Muscle of arm (tissue), 14 donors: ENCODE data around the gene SLC1A7. TPM values are rescaled to one million over a fixed set of nuclear protein-coding genes. Genes with fewer than 3 reads are reported as not detected.
"Not testable (repeated sequence)": the region's sequence is repeated elsewhere in the genome, so short reads cannot be mapped to it uniquely, and the experiment has no call there.

ENCODE experiments used
- DNase-seq: peaks from one replicate; pipeline ENCODE4 v3.0.0-alpha.2; 2013
- long read RNA-seq, 11 donors: transcript quantifications; one replicate each; lab custom pipeline, GENCODE V29; 2026
- polyA plus RNA-seq, 12 donors: library from polyadenylated mRNA; unstranded; fragments of 120-200 nt; gene quantifications; one replicate each; pipeline ENCODE4 v1.2.1, GENCODE V29; 2013; ENCODE audit not compliant: insufficient read length in 12 of 12

SLC1A7 gene
- under 1 TPM in 10 of 12 donors, not detected in 2; 0.20 to 0.67 (median 0.39) TPM for polyA plus RNA-seq
- long read RNA-seq, donor 1: 0 reads
- long read RNA-seq, donor 2: 0 reads
- long read RNA-seq, donor 3: 0 reads
- long read RNA-seq, donor 4: 0 reads
- long read RNA-seq, donor 5: 0 reads
- long read RNA-seq, donor 6: 0 reads
- long read RNA-seq, donor 7: 0 reads
- long read RNA-seq, donor 8: 0 reads
- long read RNA-seq, donor 9: 0 reads
- long read RNA-seq, donor 10: 0 reads
- long read RNA-seq, donor 11: 0 reads

DNA sequence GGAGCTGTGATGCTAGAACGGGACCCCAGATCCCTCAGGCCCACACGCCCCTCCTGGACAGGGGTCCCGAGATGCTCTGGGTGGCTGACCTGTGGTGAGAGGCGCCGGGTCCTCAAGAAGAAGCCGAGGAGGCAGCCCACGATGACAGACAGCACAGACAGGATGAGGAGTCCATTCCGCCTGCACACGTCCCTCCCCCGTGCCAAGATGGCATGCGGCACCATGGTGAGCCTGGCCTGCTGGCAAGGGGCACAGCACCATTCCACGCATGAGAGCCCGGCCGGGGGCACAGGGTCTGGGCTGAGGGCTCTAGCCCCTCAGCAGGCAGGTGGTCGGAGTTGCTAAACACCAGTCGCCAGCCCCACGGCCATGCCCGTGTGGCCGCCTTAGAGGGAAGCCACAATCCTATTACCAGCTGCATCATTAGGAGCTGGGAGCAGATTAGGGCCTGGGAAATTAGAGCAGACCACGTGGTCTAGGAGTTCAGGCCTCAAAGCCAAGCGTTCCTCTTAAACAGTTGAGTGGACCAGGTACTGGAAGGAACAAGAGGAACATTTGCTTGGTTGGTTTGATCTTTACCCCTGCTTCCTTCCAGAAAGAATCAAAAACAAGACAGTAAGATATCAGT lies at the start of gene SLC1A7:
Gene SLC1A7 (minus strand): TSS at position 413 of the 628 bp plus-strand sequence. CDS start 189 bp downstream, at position 224.
- no peak for DNase-seq

DNA sequence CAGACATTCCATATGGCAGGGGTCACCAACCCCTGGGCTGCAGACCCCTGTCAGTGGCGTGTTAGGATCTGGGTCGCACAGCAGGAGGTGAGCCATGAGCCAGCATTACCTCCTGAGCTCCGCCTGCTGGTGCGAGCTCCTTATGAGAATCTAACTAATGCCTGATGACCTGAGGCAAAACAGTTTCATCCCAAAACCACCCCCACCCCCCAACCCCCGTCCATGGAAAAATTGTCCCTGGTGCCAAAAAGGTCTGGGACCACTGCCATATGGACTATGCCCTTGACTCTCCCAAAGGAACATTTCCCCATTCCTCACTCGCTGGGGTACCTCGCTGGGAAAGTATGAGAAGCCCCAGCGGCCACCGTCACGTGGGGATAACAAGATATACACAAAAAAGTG lies 47.8 kb upstream of the SLC1A7 start:
- DNase-seq: no peak

DNA sequence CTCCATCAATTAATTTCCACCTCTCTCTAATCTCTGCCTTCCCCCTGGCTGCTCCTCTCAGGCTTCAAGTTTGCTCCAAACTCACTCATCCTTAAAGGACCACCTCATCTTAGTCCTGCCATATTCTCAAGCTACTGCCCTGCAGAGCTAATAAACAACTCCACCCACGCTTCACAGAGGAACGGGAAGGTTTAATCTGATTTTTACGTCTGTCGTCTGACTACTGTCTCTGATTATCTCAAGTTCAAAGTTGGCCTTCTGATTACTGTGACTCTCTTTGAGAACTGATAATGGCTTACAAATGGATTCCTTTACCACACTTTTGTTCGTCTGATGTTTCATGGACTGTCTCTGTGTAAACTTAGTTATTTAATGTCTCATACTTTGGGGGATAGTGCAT lies 46.6 kb upstream of the SLC1A7 start:
- DNase-seq: no peak

DNA sequence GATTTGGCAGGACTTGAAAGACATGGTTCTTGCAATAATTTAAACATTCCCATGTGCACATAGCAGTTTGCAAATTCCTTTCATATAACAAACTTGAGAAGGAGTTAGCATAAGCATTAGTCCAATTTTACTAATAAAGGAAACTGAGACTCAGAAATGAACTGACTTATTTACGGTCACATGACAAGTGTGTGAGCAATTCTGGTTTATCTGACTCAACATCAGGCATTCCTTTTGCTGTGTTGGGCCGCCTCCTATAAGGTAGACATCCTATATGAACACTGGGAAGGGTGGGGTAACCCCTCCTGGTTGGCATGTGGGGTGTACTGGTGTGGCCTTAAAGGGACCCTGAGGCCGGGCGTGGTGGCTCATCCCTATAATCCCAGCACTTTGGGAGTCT lies 45.7 kb upstream of the SLC1A7 start:
- no peak for DNase-seq

DNA sequence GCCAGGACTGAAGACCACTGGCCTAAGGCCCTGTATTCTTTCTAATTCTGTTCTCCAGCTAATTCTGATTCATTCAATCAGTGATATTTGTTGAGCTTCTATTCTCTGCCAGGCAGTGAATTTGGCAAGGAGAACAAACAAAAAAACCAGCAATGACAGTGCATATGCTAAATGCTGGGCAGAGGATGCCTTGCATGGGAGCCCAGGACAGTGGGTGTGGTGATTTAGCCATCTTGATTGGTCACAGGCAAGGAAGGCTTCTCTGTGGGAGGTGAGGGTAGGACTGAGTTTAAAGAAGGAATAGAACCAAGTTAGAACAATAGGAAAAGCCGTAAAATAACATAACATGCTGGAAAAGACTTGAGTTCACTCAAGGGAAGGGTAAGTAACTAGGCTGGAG lies 45.0 kb upstream of the SLC1A7 start:
- DNase-seq: no peak

DNA sequence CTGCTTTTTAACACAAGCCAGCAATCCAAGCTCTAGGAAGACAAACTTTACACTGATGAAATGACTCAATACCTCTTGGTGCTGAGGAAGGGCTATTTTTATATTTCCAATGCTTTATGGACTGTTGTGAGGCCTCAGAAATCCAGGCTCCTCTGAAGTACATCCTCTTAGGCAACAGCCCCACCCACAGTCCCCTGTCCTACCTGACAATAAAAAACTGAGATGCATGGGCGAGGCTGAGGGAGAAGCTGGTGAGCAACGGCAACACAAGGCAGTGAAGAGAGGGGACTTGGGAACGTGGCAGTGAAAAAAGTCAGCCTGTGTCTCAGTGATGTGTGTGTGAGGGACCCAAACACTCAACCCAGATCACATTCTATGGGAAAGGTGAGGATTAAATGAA lies 44.1 kb upstream of the SLC1A7 start:
- DNase-seq: no peak

DNA sequence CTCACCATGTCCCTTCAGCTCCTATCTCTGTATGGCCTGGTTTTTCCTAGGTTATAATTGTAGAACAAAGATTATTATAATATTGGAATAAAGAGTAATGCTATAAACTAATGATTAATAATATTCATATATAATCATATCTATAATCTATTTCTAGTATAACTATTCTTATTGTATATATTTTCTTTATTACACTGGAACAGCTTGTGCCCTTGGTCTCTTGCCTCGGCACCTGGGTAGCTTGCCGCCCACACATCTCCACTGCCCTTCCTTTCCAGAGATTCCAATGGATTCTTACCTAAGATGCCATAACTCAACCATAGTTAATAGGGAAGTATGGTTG lies 43.5 kb upstream of the SLC1A7 start:
- not testable (repeated sequence) for DNase-seq

DNA sequence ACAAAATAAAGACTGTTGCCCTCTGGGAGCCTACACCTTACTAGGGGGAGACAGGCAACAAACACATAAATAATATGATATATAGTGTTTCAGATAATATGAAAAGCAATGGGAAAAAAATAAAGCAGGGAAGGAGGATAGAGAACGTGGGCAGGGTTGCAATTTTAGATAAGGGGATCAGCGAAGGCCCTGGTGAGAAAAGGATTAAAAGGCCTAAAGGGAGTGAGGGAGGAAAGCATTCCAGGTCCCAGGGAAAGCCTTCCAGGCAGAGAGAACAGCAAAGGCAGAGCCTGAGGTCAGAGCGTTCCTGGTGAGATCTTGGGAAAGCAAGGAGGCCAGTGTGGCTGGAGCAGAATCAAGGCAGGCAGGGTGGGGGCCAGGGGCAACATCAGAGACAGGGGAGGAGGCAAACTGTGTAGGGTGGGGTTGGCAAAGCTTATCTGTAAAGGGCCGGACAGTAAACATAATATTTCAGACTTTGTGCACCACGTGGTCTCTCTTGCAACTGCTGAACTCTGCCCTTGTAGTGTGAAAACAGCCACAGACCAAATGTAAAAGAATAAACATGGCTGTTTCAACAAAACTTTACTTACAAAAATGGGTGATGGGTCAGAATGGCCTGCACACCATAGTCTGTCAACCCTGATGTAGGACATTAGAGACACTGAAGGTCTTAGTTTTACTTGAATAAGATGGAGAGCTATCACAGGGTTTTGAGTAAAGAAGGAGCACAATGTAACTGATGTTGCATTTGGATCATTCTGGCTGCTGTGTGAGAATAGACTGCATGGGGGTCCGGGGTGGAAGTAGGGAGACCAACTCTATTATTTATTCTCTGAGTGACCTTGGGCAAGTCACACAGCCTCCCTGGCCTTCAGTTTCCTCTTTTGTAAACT lies 40.9 kb upstream of the SLC1A7 start:
- DNase-seq: no peak

DNA sequence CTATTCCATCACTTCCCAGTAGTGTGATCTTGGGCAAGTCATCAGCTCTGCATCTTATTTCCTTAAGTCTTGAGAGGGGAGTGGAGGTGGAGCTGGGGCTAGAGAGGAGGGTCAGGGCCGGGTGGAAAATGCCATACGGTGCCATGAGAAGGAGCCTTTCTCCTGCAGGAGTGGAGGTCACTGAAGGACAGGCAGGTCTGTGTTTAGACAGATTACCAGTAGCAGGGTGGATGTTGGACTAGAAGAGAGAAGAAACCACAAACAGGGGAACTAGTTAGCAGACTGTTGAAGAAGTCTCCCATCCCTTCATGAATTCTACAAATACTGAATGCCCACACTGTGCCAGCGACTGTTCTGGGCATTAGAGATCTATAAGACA lies 40.3 kb upstream of the SLC1A7 start:
- DNase-seq: no peak

DNA sequence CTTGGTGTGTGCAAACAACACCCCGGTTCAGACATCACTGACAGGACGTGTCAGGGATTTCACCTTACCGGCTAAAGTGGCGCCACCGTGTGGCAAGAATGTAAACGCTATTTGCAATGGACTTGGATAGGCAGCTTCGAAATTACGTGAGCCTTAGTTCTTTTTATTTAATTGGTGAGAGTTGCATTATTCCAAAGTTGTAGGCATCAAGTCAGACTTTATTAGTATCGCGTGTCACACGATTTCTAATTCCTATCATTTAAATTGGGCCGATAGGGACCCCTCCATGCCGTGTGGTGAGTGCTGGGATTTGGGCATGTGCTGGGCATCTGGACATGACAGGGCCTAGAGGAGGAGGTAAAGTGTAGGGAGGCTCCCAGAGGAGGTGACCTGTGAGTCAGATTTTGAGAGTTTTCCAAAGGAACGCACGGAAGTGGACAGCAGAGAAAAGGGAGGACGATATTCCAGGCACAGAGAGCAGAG lies 39.7 kb upstream of the SLC1A7 start:
- peak; percentile 77 for DNase-seq

DNA sequence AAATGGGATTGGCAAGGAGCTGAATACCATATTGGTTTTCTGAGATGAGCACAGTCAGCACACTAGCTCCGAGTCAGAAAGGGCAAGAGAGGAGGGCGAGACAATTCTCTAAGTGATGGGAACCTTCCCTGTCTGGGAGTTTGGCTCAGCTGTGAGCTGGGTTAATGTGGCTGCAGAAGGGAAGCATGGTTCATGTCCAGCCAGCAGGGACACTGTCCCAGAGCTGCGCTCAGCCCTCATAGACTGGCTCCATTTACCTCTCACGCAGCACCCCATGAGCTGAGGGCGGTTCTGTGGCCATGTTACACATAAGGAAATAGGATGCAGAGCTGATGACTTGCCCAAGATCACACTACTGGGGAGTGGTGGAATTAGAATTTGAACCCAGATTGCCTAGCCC lies 38.5 kb upstream of the SLC1A7 start:
- DNase-seq: no peak

DNA sequence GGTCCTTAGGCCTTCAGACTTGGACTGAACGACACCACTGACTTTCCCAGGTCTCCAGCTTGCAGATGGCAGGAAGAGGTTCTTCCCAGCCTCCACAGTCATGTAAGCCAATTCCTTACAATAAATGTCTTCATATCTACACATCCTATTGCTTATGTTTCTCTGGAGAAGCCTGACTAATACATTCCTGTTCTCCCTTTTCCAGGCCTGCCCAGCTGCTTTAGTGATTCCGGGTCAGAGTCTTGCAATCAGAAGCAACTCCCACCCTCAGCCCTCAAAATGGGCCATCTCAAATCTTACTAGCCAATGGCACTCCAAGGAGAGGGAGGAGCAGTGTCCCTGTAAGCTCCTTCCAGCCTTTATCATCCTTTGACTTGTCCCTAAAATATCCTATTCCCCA lies 37.8 kb upstream of the SLC1A7 start:
- DNase-seq: no peak

DNA sequence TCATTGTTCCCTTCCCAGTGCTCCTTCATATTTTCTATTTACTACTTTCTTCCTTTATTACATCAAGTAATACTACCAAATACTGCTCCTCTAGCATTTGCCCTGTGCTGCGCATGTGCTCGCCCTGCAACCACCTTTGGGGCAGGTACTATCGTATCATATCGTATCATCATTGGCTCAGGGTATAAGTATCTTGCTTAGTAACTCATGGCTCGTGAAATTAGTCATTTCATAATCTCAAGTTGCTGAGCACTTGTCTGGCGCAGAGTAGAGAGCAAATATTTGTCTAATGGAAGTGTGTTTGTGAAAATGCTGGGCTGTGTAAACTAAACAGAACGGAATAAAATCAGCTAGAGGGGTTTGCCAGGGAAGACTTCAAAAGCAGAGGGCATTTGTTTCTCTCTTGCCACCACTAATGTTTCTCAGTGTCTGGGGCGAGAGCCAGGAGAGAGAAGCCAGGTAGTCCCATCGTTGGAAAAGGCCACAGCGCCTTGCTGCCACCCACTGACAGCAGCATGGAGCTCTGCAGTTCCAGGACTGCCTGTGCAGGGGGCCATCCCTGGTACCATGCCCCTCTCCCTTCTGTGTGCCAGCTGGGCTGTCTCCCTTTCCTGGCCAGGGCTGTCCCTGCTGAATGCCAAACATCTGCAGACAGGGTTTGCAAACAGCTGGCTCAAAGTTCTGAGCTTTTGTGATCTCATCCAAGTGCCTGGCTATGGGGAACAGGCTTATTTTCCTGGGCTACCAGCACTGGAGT lies 34.2 kb upstream of the SLC1A7 start:
- peak; percentile 30 for DNase-seq

DNA sequence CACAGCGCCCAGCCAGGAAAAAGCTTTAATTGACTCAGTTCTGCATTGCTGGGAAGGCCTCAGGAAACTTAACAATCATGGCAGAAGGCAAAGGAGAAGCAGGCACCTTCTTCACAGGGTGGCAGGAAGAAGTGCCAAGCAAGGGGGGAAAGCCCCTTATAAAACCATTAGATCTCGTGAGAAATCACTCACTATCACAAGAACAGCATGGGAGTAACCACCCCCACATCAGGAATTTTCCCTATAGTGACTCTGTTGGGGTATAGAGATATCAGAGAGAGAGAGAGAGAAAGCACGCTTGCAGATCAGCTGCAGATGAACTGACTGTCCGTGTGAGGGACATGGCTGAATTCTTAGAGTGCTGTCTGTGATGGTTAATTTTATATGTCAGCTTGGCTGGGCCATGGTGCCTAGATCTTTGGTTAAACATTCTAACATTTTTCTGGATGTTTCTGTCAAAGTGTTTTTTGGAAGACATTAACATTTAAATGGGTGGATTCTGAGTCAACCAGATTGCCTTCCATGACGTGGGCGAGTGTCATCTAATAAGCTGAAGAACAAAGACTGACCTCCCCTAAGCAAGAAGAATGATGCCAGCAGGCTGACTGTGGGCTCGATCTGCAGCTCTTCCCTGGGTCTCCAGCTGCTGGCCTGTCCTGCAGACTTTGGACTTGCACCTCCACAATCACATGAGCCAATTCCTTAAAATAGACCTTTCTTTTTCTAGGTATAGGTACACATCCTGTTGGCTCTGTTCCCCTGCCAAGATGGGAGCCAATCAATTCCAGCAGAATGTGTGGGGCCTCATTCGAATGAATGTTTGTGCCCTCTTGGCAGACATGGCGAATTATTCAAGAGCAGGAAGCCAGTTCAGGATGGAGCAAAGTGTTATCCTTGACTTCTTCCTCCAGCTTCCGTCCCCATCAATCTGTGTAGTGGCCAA lies 32.8 kb upstream of the SLC1A7 start:
- no peak for DNase-seq

DNA sequence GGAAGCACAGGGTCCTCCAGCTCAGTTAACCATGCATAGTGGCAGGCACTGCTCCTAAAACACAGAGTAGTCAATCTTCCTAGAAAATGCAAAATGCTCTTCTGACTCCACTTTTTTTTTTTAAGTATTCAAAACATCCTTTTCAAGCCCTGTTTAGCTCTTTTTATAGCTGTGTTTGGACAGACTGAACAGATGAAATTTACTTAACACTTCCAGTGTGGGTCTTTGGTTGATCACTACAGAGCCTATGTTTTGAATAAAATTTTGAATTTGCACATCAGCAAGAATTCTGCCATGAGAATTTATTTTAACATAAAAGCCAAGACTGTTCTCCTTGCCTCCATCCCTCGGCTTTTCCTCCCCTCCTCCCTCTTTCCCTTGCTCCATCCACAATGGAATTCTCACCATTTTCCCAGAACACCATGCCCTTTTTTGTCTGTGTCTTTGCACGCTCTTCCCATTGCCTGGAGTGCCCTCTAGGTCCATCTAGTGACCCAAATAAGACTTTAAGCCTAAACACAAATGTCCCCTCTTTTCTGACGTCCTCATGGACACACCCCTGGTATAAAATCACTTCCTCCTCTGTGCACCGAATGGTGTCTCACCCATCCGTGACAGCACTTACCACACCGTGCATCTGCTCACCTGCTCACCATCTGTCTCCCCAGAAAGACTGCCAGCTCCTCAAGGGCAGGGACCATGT lies 30.1 kb upstream of the SLC1A7 start:
- no peak for DNase-seq

DNA sequence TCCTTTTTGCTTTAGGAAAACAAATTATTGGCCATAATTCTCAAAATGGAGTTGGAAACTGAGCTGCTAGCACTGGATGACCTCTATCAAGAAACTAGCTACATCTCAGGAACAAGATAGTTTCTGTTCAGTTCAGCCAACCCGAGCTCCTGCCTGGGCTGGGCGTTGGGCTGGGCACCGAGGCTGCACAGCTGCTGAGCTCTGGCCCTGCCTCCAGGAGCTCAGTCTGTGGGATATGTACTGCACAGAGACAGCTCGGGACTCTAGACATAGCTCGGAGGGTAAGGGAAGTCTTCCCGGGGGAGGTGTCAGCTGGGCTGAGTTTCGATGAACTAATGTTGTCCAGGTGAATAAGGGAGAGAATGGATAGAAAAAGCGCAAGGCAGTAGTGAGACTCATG lies 24.5 kb upstream of the SLC1A7 start:
- DNase-seq: no peak

DNA sequence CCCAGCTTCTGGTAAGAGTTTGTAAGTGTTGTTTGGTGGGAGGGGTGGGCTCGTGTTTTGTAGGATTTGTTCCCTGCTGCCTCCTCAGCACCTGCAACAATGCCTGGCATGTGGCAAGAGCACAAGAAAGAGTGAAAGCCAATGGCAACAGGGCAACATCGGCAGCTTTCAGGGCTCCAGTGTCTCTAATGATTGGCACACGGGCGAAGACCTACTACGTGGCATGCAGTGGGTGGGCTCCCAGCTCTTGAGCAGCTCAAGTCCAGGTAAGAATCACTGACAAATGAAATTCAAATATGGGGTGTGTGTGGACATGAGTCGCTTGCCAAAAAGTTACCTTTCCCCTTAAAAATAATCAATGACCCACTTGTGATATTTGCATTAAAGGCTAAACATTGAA lies 23.9 kb upstream of the SLC1A7 start:
- no peak for DNase-seq

DNA sequence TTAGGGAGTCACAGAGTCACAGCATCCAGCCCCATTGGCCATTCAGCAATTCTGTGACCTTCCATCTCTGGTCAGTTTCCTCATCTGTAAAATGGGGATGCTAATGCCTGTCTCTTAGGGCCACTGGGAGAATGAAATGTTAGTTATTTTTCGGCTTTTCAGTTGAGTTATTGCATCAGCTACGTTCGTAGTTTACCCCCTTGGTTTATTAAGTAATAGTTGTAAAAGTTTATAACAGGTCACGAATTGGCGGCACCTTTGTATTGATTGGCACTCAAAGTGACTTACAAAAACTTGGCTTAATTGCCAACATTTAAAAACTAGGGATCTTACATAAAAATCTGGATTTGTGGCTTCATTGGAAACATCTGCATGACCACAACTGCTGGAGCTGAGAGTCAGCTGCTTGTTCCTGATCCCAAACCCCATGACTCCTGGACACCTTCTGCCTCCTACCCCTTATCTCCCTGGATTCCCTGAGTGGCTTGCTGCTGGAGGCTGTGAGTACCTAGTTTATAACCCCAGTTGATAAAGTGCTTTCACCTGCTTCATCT lies 23.0 kb upstream of the SLC1A7 start:
- no peak for DNase-seq

DNA sequence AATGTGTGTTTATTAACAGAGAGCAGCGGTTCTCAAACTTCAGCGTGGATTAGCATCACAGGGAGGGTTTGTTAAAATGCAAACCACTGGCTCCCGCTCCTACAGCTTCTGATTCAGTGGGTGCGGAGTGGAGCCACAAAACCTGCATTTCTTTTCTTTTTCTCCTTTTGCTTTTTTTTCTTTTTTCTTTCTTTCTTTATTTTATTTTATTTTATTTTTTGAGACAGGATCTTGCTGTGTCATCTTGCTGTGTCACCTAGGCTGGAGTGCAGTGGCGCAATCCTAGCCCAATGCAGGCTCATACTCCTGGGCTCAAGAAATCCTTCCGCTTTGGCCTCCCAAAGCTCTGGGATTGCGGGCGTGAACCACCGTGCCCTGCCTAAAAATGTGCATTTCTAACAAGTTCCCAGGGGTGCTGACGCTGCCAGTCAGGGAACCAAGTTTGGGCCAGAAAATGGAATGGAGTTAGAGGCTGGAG lies 20.9 kb upstream of the SLC1A7 start:
- DNase-seq: no peak

DNA sequence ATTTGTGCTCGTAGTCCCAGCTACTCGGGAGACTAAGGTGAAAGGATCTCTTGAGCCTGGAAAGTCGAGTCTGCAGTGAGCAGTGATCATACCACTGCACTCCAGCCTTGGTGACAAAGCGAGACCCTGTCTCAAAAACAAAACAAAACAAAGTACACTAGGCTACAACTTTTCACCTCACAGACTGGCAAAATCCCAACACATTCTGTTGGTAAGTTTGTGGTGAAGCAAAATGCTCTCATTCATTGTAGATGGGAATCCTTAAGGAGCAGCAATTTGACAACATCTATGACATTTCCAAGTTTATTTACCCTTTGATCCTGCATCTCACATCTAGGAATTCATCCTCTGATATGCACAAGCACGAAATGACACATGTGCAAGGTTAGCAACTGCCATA lies 20.2 kb upstream of the SLC1A7 start:
- DNase-seq: no peak
